Suprapubic skin (tissue), 4 donors: ENCODE results near the gene CERS3. TPM values are rescaled to one million over a fixed set of nuclear protein-coding genes. Genes with fewer than 3 reads are reported as not detected.
A peak's percentile ranks its signal among the peaks of the same experiment; 100 is the strongest.

Experiments used
- DNase-seq, 2 donors: peaks; one replicate each; pipeline ENCODE4 v3.0.0-alpha.2; 2019; ENCODE audit warnings: low spot score in 2 of 2
- H3K27ac ChIP-seq: fragments of 200-600 bp; sonication (generic); one replicate; pipeline ENCODE4 v1.5.1; 2019
- H3K27me3 ChIP-seq: fragments of 200-600 bp; sonication (generic); one replicate; pipeline ENCODE4 v1.5.1; 2019
- H3K36me3 ChIP-seq: fragments of 200-600 bp; sonication (generic); one replicate; pipeline ENCODE4 v1.5.1; 2019
- H3K4me1 ChIP-seq: fragments of 200-600 bp; sonication (generic); one replicate; pipeline ENCODE4 v1.5.1; 2019
- H3K4me3 ChIP-seq: fragments of 200-600 bp; sonication (generic); one replicate; pipeline ENCODE4 v1.5.1; 2019; ENCODE audit warnings: mild to moderate bottlenecking
- H3K9me3 ChIP-seq: fragments of 200-600 bp; sonication (generic); one replicate; pipeline ENCODE4 v1.5.1; 2019
- EP300 ChIP-seq: sonication (generic); formaldehyde crosslinking; IDR thresholded peaks from one replicate; pipeline ENCODE4 v1.6.1; 2017; ENCODE audit warnings: antibody characterized with exemption
- POLR2A ChIP-seq, 2 donors: fragments of 450-650 bp; IDR thresholded peaks; one replicate each; pipeline ENCODE4 v1.6.1; 2017; ENCODE audit warnings: antibody characterized with exemption in 2 of 2, mild to moderate bottlenecking in 2 of 2, moderate library complexity in 2 of 2
- POLR2AphosphoS5 ChIP-seq, 3 donors: sonication (generic); formaldehyde crosslinking; IDR thresholded peaks; one replicate each; pipeline ENCODE4 v1.6.1; 2017; ENCODE audit warnings: antibody characterized with exemption in 3 of 3
- WGBS: methylation state at CpG from one replicate; pipeline ENCODE4 v1.1.5; 2018; 5-methylcytosine and 5-hydroxymethylcytosine counted together
- total RNA-seq, 4 donors: library from RNA; depleted of rRNA; stranded (reverse); fragments of >200 nt; gene quantifications; one replicate each; pipeline ENCODE4 v1.1.0, GENCODE V29; 2016
- TF ChIP-seq, protein P1 (sequence below), 2 donors: fragments of 200-600 bp in 1 of 2; fragments of 450-650 bp in 1 of 2; sonication (generic) in 1 of 2; IDR thresholded peaks; one replicate each; pipeline ENCODE4 v1.5.1; 2016 to 2019; ENCODE audit warnings: antibody characterized with exemption in 2 of 2, mild to moderate bottlenecking in 1 of 2, moderate library complexity in 1 of 2

The CERS3 gene
- total RNA-seq, 4 donors from 2014 or later = 106 to 151 (median 120) TPM

GRCh38 chr15:100559330-100559729, 30.6 kb upstream of the CERS3 start:
- TF ChIP-seq, protein P1, sequence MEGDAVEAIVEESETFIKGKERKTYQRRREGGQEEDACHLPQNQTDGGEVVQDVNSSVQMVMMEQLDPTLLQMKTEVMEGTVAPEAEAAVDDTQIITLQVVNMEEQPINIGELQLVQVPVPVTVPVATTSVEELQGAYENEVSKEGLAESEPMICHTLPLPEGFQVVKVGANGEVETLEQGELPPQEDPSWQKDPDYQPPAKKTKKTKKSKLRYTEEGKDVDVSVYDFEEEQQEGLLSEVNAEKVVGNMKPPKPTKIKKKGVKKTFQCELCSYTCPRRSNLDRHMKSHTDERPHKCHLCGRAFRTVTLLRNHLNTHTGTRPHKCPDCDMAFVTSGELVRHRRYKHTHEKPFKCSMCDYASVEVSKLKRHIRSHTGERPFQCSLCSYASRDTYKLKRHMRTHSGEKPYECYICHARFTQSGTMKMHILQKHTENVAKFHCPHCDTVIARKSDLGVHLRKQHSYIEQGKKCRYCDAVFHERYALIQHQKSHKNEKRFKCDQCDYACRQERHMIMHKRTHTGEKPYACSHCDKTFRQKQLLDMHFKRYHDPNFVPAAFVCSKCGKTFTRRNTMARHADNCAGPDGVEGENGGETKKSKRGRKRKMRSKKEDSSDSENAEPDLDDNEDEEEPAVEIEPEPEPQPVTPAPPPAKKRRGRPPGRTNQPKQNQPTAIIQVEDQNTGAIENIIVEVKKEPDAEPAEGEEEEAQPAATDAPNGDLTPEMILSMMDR (IDR thresholded peaks at IDR 0.05) = no peak
- no peak for TF ChIP-seq POLR2A (IDR thresholded peaks at IDR 0.05)
- TF ChIP-seq EP300 = no peak
- no peak for TF ChIP-seq POLR2AphosphoS5 (IDR thresholded peaks at IDR 0.05)

DNA sequence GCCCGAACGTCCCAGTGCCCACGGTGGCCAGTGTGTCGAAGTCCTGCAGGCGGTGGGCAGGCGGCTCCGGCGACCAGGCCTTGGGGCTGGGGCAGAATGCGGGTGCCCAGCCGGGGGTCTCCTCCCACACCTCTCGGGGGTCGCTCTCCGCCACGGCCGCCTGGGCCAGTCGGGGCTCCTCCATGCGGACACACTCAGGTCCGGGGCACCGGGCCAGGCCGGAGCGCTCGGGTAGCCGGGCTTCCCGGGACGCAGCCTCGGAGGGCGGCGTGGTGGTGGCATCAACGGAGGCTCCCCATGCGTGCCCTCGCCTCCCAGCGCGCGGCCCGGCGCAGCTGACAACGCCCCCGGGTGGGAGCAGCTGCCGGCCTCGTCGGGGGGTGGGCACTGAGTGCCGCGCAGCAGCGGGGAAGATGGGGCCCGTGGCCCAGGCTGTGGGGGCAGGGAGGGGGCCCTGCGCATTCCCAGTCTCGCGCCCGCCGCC, 30.1 kb upstream of the CERS3 start:
- Histone ChIP-seq H3K4me3 (no peak overlapping the region), H3K4me1 (peaks cover 6% of the 10 kb centered on the region), H3K9me3 (no peaks in the 10 kb centered on the region), H3K27me3 (no peaks in the 10 kb centered on the region), H3K27ac (no peak overlapping the region), H3K36me3 (no peaks in the 10 kb centered on the region)
- DNase-seq = no peak
- no peak for TF ChIP-seq EP300
- no peak for TF ChIP-seq POLR2AphosphoS5 (IDR thresholded peaks at IDR 0.05)
- no peak for TF ChIP-seq POLR2A (IDR thresholded peaks at IDR 0.05)
- TF ChIP-seq, protein P1 (IDR thresholded peaks at IDR 0.05) = no peak
- WGBS = 100% methylated on average over 29 of the region's 50 CpGs

More at GRCh38 chr15:100559330-100559729, 30.6 kb upstream of the CERS3 start:
- Histone ChIP-seq H3K4me1 (peaks cover 6% of the 10 kb centered on the region), H3K9me3 (no peaks in the 10 kb centered on the region), H3K27me3 (no peaks in the 10 kb centered on the region), H3K36me3 (no peaks in the 10 kb centered on the region), H3K4me3 (no peak overlapping the region), H3K27ac (peak overlapping the region; percentile 54)
- peak in 1 of 2 donors; percentile 83 for DNase-seq
- 58% methylated on average over 2 of the region's 2 CpGs for WGBS

DNA sequence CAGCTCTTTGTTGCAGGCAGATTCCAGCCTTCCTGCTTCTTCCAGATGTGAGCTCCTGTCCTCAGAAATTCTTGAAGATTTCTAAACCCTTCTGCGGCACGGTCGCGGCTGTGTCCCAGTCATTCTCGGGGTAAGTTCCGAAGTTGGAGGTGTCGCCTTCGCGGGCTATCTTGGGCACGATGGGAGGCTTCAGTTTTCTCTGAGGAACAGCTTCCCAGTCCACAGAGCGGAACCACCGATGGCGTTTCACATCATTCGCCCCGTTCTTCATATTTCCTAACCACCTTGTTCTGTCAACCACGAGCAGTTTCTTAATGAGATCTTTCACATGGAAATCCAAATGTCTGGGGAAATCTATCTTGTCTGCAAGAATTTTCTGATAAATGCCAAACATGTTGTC, 24.7 kb upstream of the CERS3 start:
- no peaks in the 10 kb centered on the region for H3K36me3 ChIP-seq
- WGBS = 97% methylated on average over 16 of the region's 16 CpGs

DNA sequence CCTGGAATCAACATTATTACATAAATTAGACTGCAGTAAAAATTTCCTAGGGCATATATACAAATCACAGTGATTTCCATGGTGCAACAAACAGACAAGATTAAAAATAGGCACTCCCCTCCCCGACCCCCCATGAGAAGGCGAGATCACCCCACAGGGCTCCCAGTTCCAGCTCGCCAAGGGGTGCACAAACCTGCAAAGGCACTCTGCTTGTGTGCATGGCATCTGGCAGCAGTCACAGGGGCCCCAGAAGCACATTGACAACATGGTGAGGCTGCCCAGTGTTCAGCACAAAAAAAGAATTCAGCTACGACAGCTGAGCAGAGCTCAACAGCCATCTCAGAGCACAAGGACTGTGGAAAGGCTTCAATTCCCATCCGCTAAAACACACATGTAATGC, 19.2 kb upstream of the CERS3 start:
- no peaks in the 10 kb centered on the region for H3K36me3 ChIP-seq
- H3K4me1 ChIP-seq = no peaks in the 10 kb centered on the region
- H3K9me3 ChIP-seq = no peaks in the 10 kb centered on the region
- no peak for DNase-seq
- TF ChIP-seq POLR2AphosphoS5 (IDR thresholded peaks at IDR 0.05) (no peak), POLR2A (IDR thresholded peaks at IDR 0.05) (no peak), EP300 (no peak)
- TF ChIP-seq, protein P1 (IDR thresholded peaks at IDR 0.05) = no peak
- H3K4me3 ChIP-seq = no peak overlapping the region
- H3K27me3 ChIP-seq = peaks cover 11% of the 10 kb centered on the region
- WGBS = 70% methylated on average over 5 of the region's 5 CpGs
- no peak overlapping the region for H3K27ac ChIP-seq

More for the DNA sequence above, 24.7 kb upstream of the CERS3 start:
- no peaks in the 10 kb centered on the region for H3K4me1 ChIP-seq
- no peak for DNase-seq
- no peaks in the 10 kb centered on the region for H3K9me3 ChIP-seq
- TF ChIP-seq EP300 (no peak), POLR2AphosphoS5 (IDR thresholded peaks at IDR 0.05) (no peak), POLR2A (IDR thresholded peaks at IDR 0.05) (no peak)
- TF ChIP-seq, protein P1 (IDR thresholded peaks at IDR 0.05) = no peak
- no peak overlapping the region for H3K4me3 ChIP-seq
- H3K27ac ChIP-seq = no peak overlapping the region
- no peaks in the 10 kb centered on the region for H3K27me3 ChIP-seq

DNA sequence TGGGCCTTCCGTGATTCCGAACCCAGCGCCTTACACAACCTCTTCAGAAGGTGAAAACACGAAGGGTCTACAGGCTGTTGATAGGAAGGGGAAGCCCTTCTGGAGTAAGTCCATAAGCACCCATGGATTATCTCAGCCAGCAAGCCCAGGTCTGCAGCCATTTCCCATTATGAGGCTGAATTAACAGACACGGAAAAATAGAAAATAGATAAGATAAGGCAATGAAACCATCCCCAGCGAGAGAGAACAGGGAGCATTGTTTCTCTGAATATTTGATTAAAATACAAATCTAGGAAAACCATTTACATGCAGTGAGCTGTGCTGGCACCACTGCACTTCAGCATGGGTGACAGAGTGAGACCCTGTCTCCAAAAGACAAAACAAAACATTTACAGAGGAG, 16.2 kb upstream of the CERS3 start:
- Histone ChIP-seq H3K27ac (no peak overlapping the region), H3K9me3 (no peaks in the 10 kb centered on the region), H3K4me1 (peaks cover 7% of the 10 kb centered on the region), H3K4me3 (no peak overlapping the region), H3K27me3 (peaks cover 11% of the 10 kb centered on the region), H3K36me3 (no peaks in the 10 kb centered on the region)
- TF ChIP-seq, protein P1 (IDR thresholded peaks at IDR 0.05) = no peak
- TF ChIP-seq POLR2AphosphoS5 (IDR thresholded peaks at IDR 0.05) (no peak), EP300 (no peak), POLR2A (IDR thresholded peaks at IDR 0.05) (no peak)
- DNase-seq = no peak
- WGBS = 88% methylated on average over 6 of the region's 6 CpGs
